WTC11 (cell line): ENCODE data around the gene THSD7B. TPM values are rescaled to one million over a fixed set of nuclear protein-coding genes. Genes with fewer than 3 reads are reported as not detected.

Experiments used
- ATAC-seq: fragments of 200-7000 bp; cut with Tn5 transposase; 2 replicates; pipeline ENCODE4 v1.10.0; 2021; ENCODE audit warnings: mild to moderate bottlenecking, moderate library complexity
- CTCF ChIA-PET: fragments of 300-600 bp; sonication (Branson Sonifier 250); formaldehyde crosslinking; loops from one replicate; lab custom pipeline; 2021; ENCODE audit warnings: antibody characterized with exemption; lab: Charles Lee
- POLR2A ChIA-PET: fragments of 350-600 bp; sonication (Branson Sonifier 250); formaldehyde crosslinking; loops from one replicate; lab custom pipeline; 2021; ENCODE audit warnings: antibody characterized with exemption; lab: Charles Lee
- DNase-seq: peaks from one replicate; pipeline ENCODE4 v3.0.0; 2021; ENCODE audit warnings: low spot score
- H3K27ac Mint-ChIP-seq: 2 replicates; pipeline ENCODE4 v1.8.0; 2021; ENCODE audit warnings: mixed read lengths
- H3K27me3 Mint-ChIP-seq: 2 replicates; pipeline ENCODE4 v1.8.0; 2021; ENCODE audit warnings: low read depth, mild to moderate bottlenecking, moderate library complexity, mixed read lengths
- H3K36me3 Mint-ChIP-seq: 2 replicates; pipeline ENCODE4 v1.8.0; 2021; ENCODE audit warnings: mixed read lengths
- H3K4me1 Mint-ChIP-seq: 2 replicates; pipeline ENCODE4 v1.8.0; 2022; ENCODE audit warnings: mixed read lengths
- H3K4me3 Mint-ChIP-seq: 2 replicates; pipeline ENCODE4 v1.8.0; 2021; ENCODE audit warnings: mild to moderate bottlenecking, moderate library complexity, mixed read lengths
- H3K9me3 Mint-ChIP-seq: 2 replicates; pipeline ENCODE4 v1.8.0; 2021; ENCODE audit warnings: mixed read lengths
- ATF1 ChIP-seq: sonication (generic); formaldehyde crosslinking; IDR thresholded peaks from 2 replicates; pipeline ENCODE4 v1.8.1; 2023; ENCODE audit warnings: mild to moderate bottlenecking, moderate library complexity, missing genetic modification reagents
- ATF2 ChIP-seq: sonication (generic); formaldehyde crosslinking; IDR thresholded peaks from 2 replicates; pipeline ENCODE4 v1.8.1; 2022; ENCODE audit warnings: low read depth, missing genetic modification reagents, borderline replicate concordance
- CREM ChIP-seq: sonication (generic); formaldehyde crosslinking; IDR thresholded peaks from 2 replicates; pipeline ENCODE4 v1.8.1; 2022; ENCODE audit warnings: mild to moderate bottlenecking, missing genetic modification reagents, moderate library complexity
- E2F4 ChIP-seq: sonication (generic); formaldehyde crosslinking; IDR thresholded peaks from 2 replicates; pipeline ENCODE4 v1.8.1; 2022; ENCODE audit warnings: low read depth, mild to moderate bottlenecking, moderate library complexity, missing genetic modification reagents, borderline replicate concordance
- E2F5 ChIP-seq: sonication (generic); formaldehyde crosslinking; IDR thresholded peaks from 2 replicates; pipeline ENCODE4 v1.8.1; 2022; ENCODE audit warnings: mild to moderate bottlenecking, moderate library complexity, missing genetic modification reagents
- ELF4 ChIP-seq: sonication (generic); formaldehyde crosslinking; IDR thresholded peaks from 2 replicates; pipeline ENCODE4 v1.8.1; 2022; ENCODE audit warnings: low read depth, mild to moderate bottlenecking, moderate library complexity, missing genetic modification reagents
- FOXP1 ChIP-seq: sonication (generic); formaldehyde crosslinking; IDR thresholded peaks from 2 replicates; pipeline ENCODE4 v1.8.0; 2022; ENCODE audit warnings: missing genetic modification reagents, mild to moderate bottlenecking, moderate library complexity, borderline replicate concordance
- JUN ChIP-seq: sonication (generic); formaldehyde crosslinking; IDR thresholded peaks from 2 replicates; pipeline ENCODE4 v1.8.0; 2023; ENCODE audit warnings: mild to moderate bottlenecking, missing genetic modification reagents
- MXD4 ChIP-seq: fragments of 250-450 bp; sonication (Bioruptor Pico); IDR thresholded peaks from 2 replicates; pipeline ENCODE4 v1.8.0; 2021; ENCODE audit warnings: mild to moderate bottlenecking, moderate library complexity, borderline replicate concordance
- MYBL2 ChIP-seq: sonication (generic); formaldehyde crosslinking; IDR thresholded peaks from 2 replicates; pipeline ENCODE4 v1.8.1; 2023; ENCODE audit warnings: mild to moderate bottlenecking, moderate library complexity, missing genetic modification reagents
- OVOL2 ChIP-seq: fragments of 250-450 bp; sonication (Bioruptor Pico); IDR thresholded peaks from 2 replicates; pipeline ENCODE4 v1.9.0; 2021; ENCODE audit warnings: mild to moderate bottlenecking, borderline replicate concordance
- PRRX2 ChIP-seq: fragments of 250-450 bp; sonication (Bioruptor Pico); IDR thresholded peaks from 2 replicates; pipeline ENCODE4 v1.8.0; 2021; ENCODE audit warnings: mild to moderate bottlenecking
- RORB ChIP-seq: fragments of 250-450 bp; sonication (Bioruptor Pico); IDR thresholded peaks from 2 replicates; pipeline ENCODE4 v1.9.0; 2021; ENCODE audit warnings: mild to moderate bottlenecking
- SP1 ChIP-seq: sonication (generic); formaldehyde crosslinking; conservative IDR thresholded peaks from 2 replicates; pipeline ENCODE4 v1.8.1; 2022; ENCODE audit warnings: missing genetic modification reagents
- USF2 ChIP-seq: sonication (generic); formaldehyde crosslinking; IDR thresholded peaks from 2 replicates; pipeline ENCODE4 v1.8.1; 2023; ENCODE audit warnings: mild to moderate bottlenecking, missing genetic modification reagents, moderate library complexity
- ZMAT4 ChIP-seq: fragments of 250-450 bp; sonication (Bioruptor Pico); IDR thresholded peaks from 2 replicates; pipeline ENCODE4 v1.9.0; 2021; ENCODE audit warnings: mild to moderate bottlenecking
- ZNF219 ChIP-seq: sonication (generic); formaldehyde crosslinking; IDR thresholded peaks from 2 replicates; pipeline ENCODE4 v1.8.0; 2023; ENCODE audit warnings: missing genetic modification reagents, mild to moderate bottlenecking, borderline replicate concordance
- ZNF416 ChIP-seq: fragments of 250-450 bp; sonication (Bioruptor Pico); IDR thresholded peaks from 2 replicates; pipeline ENCODE4 v1.9.0; 2021; ENCODE audit warnings: mild to moderate bottlenecking, inconsistent platforms
- ZNF671 ChIP-seq: fragments of 250-450 bp; sonication (Bioruptor Pico); IDR thresholded peaks from 2 replicates; pipeline ENCODE4 v1.8.0; 2021; ENCODE audit warnings: mild to moderate bottlenecking
- total RNA-seq: library from RNA; stranded (reverse); gene quantifications from 3 replicates; pipeline ENCODE4 v1.2.3, GENCODE V29; 2021
- TF ChIP-seq, protein P1 (sequence below): sonication (generic); formaldehyde crosslinking; IDR thresholded peaks from 2 replicates; pipeline ENCODE4 v1.8.1; 2023; ENCODE audit warnings: mild to moderate bottlenecking, missing genetic modification reagents
- TF ChIP-seq, protein P2 (sequence below): sonication (generic); formaldehyde crosslinking; IDR thresholded peaks from 2 replicates; pipeline ENCODE4 v1.8.1; 2023; ENCODE audit warnings: mild to moderate bottlenecking, moderate library complexity, missing genetic modification reagents
- TF ChIP-seq, protein P3 (sequence below): sonication (generic); formaldehyde crosslinking; IDR thresholded peaks from 2 replicates; pipeline ENCODE4 v1.8.0; 2023; ENCODE audit warnings: mild to moderate bottlenecking, missing genetic modification reagents
- TF ChIP-seq, protein P4 (sequence below): sonication (generic); formaldehyde crosslinking; IDR thresholded peaks from 2 replicates; pipeline ENCODE4 v1.8.1; 2022; ENCODE audit warnings: missing genetic modification reagents, borderline replicate concordance

Gene THSD7B
- total RNA-seq, 1 experiment from 2014 or later, result 2.9 TPM

GRCh38 chr2:137249463-137250130 is 484.3 kb downstream of the THSD7B start (continued):
- TF ChIP-seq, protein P1, sequence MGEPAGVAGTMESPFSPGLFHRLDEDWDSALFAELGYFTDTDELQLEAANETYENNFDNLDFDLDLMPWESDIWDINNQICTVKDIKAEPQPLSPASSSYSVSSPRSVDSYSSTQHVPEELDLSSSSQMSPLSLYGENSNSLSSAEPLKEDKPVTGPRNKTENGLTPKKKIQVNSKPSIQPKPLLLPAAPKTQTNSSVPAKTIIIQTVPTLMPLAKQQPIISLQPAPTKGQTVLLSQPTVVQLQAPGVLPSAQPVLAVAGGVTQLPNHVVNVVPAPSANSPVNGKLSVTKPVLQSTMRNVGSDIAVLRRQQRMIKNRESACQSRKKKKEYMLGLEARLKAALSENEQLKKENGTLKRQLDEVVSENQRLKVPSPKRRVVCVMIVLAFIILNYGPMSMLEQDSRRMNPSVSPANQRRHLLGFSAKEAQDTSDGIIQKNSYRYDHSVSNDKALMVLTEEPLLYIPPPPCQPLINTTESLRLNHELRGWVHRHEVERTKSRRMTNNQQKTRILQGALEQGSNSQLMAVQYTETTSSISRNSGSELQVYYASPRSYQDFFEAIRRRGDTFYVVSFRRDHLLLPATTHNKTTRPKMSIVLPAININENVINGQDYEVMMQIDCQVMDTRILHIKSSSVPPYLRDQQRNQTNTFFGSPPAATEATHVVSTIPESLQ (CRISPR knock-in tag), result no peak
- TF ChIP-seq ZMAT4 (CRISPR knock-in tag), result no peak
- no peak for TF ChIP-seq ATF1 (CRISPR knock-in tag)
- TF ChIP-seq CREM, result no peak
- no peak for TF ChIP-seq E2F4 (CRISPR knock-in tag)
- TF ChIP-seq ZNF416 (CRISPR knock-in tag), result no peak
- TF ChIP-seq JUN (CRISPR knock-in tag), result no peak
- no peak for TF ChIP-seq USF2 (CRISPR knock-in tag)
- no peak for TF ChIP-seq ELF4 (CRISPR knock-in tag)

- no peaks in the 10 kb centered on the region for H3K9me3 Mint-ChIP-seq
- H3K4me1 Mint-ChIP-seq, result peaks cover 15% of the 10 kb centered on the region
- ChIA-PET CTCF (no interaction called here), POLR2A (no interaction called here)
- H3K36me3 Mint-ChIP-seq, result no peaks in the 10 kb centered on the region
- H3K27ac Mint-ChIP-seq, result no peak overlapping the region
- DNase-seq, result no peak
- no peak for ATAC-seq
- H3K4me3 Mint-ChIP-seq, result no peak overlapping the region
- no peaks in the 10 kb centered on the region for H3K27me3 Mint-ChIP-seq
- TF ChIP-seq E2F5 (CRISPR knock-in tag), result no peak
- no peak for TF ChIP-seq SP1 (CRISPR knock-in tag)
- no peak for TF ChIP-seq MXD4 (CRISPR knock-in tag)
- TF ChIP-seq ZNF219 (CRISPR knock-in tag), result no peak
- TF ChIP-seq OVOL2, result no peak
- TF ChIP-seq, protein P2, sequence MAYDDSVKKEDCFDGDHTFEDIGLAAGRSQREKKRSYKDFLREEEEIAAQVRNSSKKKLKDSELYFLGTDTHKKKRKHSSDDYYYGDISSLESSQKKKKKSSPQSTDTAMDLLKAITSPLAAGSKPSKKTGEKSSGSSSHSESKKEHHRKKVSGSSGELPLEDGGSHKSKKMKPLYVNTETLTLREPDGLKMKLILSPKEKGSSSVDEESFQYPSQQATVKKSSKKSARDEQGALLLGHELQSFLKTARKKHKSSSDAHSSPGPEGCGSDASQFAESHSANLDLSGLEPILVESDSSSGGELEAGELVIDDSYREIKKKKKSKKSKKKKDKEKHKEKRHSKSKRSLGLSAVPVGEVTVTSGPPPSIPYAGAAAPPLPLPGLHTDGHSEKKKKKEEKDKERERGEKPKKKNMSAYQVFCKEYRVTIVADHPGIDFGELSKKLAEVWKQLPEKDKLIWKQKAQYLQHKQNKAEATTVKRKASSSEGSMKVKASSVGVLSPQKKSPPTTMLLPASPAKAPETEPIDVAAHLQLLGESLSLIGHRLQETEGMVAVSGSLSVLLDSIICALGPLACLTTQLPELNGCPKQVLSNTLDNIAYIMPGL (CRISPR knock-in tag), result no peak
- no peak for TF ChIP-seq ZNF671
- no peak for TF ChIP-seq ZMAT4 (CRISPR knock-in tag)
- TF ChIP-seq, protein P3, sequence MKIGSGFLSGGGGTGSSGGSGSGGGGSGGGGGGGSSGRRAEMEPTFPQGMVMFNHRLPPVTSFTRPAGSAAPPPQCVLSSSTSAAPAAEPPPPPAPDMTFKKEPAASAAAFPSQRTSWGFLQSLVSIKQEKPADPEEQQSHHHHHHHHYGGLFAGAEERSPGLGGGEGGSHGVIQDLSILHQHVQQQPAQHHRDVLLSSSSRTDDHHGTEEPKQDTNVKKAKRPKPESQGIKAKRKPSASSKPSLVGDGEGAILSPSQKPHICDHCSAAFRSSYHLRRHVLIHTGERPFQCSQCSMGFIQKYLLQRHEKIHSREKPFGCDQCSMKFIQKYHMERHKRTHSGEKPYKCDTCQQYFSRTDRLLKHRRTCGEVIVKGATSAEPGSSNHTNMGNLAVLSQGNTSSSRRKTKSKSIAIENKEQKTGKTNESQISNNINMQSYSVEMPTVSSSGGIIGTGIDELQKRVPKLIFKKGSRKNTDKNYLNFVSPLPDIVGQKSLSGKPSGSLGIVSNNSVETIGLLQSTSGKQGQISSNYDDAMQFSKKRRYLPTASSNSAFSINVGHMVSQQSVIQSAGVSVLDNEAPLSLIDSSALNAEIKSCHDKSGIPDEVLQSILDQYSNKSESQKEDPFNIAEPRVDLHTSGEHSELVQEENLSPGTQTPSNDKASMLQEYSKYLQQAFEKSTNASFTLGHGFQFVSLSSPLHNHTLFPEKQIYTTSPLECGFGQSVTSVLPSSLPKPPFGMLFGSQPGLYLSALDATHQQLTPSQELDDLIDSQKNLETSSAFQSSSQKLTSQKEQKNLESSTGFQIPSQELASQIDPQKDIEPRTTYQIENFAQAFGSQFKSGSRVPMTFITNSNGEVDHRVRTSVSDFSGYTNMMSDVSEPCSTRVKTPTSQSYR, result no peak
- no peak for TF ChIP-seq FOXP1 (CRISPR knock-in tag)
- TF ChIP-seq ATF2 (CRISPR knock-in tag), result no peak
- no peak for TF ChIP-seq RORB (CRISPR knock-in tag)
- no peak for TF ChIP-seq MYBL2 (CRISPR knock-in tag)
- TF ChIP-seq, protein P4, sequence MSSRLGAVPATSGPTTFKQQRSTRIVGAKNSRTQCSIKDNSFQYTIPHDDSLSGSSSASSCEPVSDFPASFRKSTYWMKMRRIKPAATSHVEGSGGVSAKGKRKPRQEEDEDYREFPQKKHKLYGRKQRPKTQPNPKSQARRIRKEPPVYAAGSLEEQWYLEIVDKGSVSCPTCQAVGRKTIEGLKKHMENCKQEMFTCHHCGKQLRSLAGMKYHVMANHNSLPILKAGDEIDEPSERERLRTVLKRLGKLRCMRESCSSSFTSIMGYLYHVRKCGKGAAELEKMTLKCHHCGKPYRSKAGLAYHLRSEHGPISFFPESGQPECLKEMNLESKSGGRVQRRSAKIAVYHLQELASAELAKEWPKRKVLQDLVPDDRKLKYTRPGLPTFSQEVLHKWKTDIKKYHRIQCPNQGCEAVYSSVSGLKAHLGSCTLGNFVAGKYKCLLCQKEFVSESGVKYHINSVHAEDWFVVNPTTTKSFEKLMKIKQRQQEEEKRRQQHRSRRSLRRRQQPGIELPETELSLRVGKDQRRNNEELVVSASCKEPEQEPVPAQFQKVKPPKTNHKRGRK (CRISPR knock-in tag), result no peak
- TF ChIP-seq PRRX2 (CRISPR knock-in tag), result no peak
Observed at GRCh38 chr2:137250401-137250800, 485.1 kb downstream of the THSD7B start.
